Activated B cell treated with CpG ODN at 0.5 μM for 24 hours (primary cell): ENCODE data around the gene DUS1L. TPM values are rescaled to one million over a fixed set of nuclear protein-coding genes. Genes with fewer than 3 reads are reported as not detected.

Source experiments
- ATAC-seq: fragments of 200-7000 bp; cut with Tn5 transposase; one replicate; pipeline ENCODE4 v1.10.0; 2021; ENCODE audit warnings: low read depth, mild to moderate bottlenecking, moderate library complexity
- CTCF ChIA-PET: fragments of 350-600 bp; sonication (Branson Sonifier 250); formaldehyde crosslinking; loops from one replicate; lab custom pipeline; 2021; ENCODE audit warnings: antibody characterized with exemption; lab: Charles Lee
- POLR2A ChIA-PET: fragments of 350-600 bp; sonication (Branson Sonifier 250); formaldehyde crosslinking; loops from one replicate; lab custom pipeline; 2021; ENCODE audit warnings: antibody characterized with exemption; lab: Charles Lee
- DNase-seq: peaks from one replicate; pipeline ENCODE4 v3.0.0; 2022
- H3K27ac Mint-ChIP-seq: one replicate; pipeline ENCODE4 v1.8.0; 2020; ENCODE audit warnings: mixed read lengths
- H3K27me3 Mint-ChIP-seq: one replicate; pipeline ENCODE4 v1.8.0; 2021; ENCODE audit warnings: mixed read lengths
- H3K36me3 Mint-ChIP-seq: one replicate; pipeline ENCODE4 v1.8.0; 2021; ENCODE audit warnings: low read depth, mixed read lengths
- H3K4me1 Mint-ChIP-seq: one replicate; pipeline ENCODE4 v1.8.0; 2021; ENCODE audit warnings: mixed read lengths
- H3K4me3 Mint-ChIP-seq: one replicate; pipeline ENCODE4 v1.8.0; 2020; ENCODE audit warnings: mild to moderate bottlenecking, mixed read lengths
- H3K9me3 Mint-ChIP-seq: one replicate; pipeline ENCODE4 v1.8.0; 2020; ENCODE audit warnings: mixed read lengths
- CTCF ChIP-seq: fragments of 200-600 bp; IDR thresholded peaks from one replicate; pipeline ENCODE4 v1.8.0; 2022; ENCODE audit warnings: antibody characterized with exemption, mild to moderate bottlenecking
- intact Hi-C: fragments of 100-400 bp; cut with micrococcal nuclease; formaldehyde crosslinking; loops from one replicate; pipeline ENCODE4 v1.15.1; 2024
- total RNA-seq: library from RNA; stranded (reverse); gene quantifications from 2 replicates; pipeline ENCODE4 v1.2.3, GENCODE V29; 2022

The DUS1L gene
- total RNA-seq, 1 donor from 2014 or later, result 134 TPM

- TF ChIP-seq CTCF, result no peak
- Mint-ChIP-seq H3K27me3 (no peaks in the 10 kb centered on the region), H3K4me3 (no peak overlapping the region), H3K9me3 (no peaks in the 10 kb centered on the region), H3K4me1 (peaks cover 17% of the 10 kb centered on the region), H3K36me3 (peaks cover 15% of the 10 kb centered on the region), H3K27ac (no peak overlapping the region)
- DNase-seq (no peak), ATAC-seq (no peak)
- intact Hi-C loops, result no loop called here
- ChIA-PET POLR2A (no interaction called here), CTCF (no interaction called here)
Measured at GRCh38 chr17:82048571-82048971, 17.0 kb downstream of the DUS1L start.

DNA sequence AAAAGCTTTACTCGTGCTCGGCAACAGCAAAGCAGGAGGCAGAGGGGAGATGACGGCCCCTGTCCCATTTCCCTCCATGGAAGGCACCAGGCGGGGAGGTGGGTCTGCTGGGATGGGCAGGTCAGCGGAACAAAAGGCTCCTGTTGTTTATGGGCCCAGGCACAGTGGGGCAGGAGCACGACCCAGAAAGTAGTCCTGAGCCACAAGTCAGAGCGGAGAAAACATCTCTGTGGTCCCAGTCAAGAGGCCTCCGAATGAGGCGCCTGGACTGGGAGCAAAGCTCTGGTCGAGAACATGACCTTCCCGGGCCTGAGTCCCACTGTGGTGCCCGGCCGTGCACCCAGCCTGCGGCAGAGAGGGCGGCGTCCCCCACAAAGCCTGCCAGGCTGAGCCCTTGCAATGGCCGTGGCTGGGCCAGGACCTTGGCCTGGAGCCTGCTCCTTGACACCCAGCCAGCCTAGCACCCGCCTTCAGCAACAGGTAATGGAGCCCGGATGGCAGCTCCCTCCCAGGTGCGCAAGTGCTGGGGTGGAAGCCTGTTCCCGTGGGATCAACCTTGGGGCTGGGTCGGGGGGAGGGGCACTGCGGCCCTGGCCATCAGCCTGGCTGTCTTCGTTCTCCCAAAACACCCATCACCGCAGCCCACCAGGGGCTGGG is 17.6 kb downstream of the DUS1L start:
- Mint-ChIP-seq H3K27ac (no peak overlapping the region), H3K4me3 (peak overlapping the region; percentile 32)

DNA sequence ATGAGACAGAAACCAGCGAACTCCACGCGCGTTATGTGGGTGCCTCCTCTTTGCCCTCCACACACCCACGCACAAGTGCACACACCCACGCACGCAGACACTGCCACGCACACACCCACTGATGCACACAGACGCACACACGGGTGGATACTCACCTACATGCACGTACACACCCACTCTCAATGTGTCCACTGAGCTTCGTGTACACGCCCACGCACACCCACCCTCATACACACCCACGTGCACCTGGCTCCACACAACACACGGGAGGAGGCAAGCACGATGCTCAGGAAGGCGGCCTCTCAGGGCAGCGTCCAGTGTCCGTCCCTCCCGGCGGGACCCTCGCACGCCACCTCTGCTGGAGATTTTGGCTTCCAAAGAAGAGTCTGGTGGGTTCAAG is 18.2 kb downstream of the DUS1L start:
- H3K36me3 Mint-ChIP-seq, result peaks cover 14% of the 10 kb centered on the region
- peak overlapping the region; percentile 32 for H3K4me3 Mint-ChIP-seq
- ATAC-seq (no peak), DNase-seq (no peak)
- no peak for TF ChIP-seq CTCF
- H3K27ac Mint-ChIP-seq, result no peak overlapping the region
- ChIA-PET POLR2A (no interaction called here), CTCF (interaction anchor here (1.3 kb wide), 1 partner anchor 10 kb away, joined by 4 read pairs; the partner anchor contains the start of gene DCXR)
- no peaks in the 10 kb centered on the region for H3K27me3 Mint-ChIP-seq
- H3K4me1 Mint-ChIP-seq, result peaks cover 8% of the 10 kb centered on the region
- no peaks in the 10 kb centered on the region for H3K9me3 Mint-ChIP-seq
- intact Hi-C loops, result no loop called here

More for the DNA sequence above, 17.6 kb downstream of the DUS1L start:
- Mint-ChIP-seq H3K36me3 (peaks cover 14% of the 10 kb centered on the region), H3K4me1 (peaks cover 12% of the 10 kb centered on the region), H3K9me3 (no peaks in the 10 kb centered on the region), H3K27me3 (no peaks in the 10 kb centered on the region)
- no peak for TF ChIP-seq CTCF
- ChIA-PET POLR2A (no interaction called here), CTCF (interaction anchor here (1.3 kb wide), 1 partner anchor 10 kb away, joined by 4 read pairs; the partner anchor contains the start of gene DCXR)
- intact Hi-C loops, result no loop called here
- DNase-seq (no peak), ATAC-seq (no peak)

DNA sequence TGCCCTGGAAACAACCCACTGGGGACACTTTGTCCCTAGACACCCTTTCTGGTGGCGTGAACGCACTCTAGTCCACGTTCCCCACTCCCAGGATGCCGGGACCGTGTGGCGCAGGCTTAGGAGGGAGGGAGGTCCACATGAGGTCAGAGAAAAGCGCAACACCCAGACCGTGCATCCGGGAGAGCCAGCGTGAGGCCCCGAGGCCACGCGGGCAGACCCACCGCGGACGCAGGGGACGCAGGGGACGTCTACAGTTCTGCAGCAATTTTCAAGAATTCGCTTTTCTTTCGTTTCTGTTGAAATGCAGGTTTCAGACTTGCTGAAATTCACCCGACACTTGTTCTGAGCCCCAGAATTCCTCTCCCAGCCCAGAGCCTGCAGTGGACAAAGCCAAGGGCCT is 18.7 kb downstream of the DUS1L start:
- Mint-ChIP-seq H3K27ac (no peak overlapping the region), H3K36me3 (peaks cover 14% of the 10 kb centered on the region), H3K27me3 (no peaks in the 10 kb centered on the region), H3K9me3 (no peaks in the 10 kb centered on the region), H3K4me1 (peaks cover 8% of the 10 kb centered on the region), H3K4me3 (no peak overlapping the region)
- DNase-seq (no peak), ATAC-seq (no peak)
- CTCF ChIA-PET, result interaction anchor here (1.3 kb wide), 1 partner anchor 9 kb away, joined by 4 read pairs; the partner anchor contains the start of gene DCXR
- TF ChIP-seq CTCF, result no peak
- POLR2A ChIA-PET, result no interaction called here
- intact Hi-C loops, result no loop called here

DNA sequence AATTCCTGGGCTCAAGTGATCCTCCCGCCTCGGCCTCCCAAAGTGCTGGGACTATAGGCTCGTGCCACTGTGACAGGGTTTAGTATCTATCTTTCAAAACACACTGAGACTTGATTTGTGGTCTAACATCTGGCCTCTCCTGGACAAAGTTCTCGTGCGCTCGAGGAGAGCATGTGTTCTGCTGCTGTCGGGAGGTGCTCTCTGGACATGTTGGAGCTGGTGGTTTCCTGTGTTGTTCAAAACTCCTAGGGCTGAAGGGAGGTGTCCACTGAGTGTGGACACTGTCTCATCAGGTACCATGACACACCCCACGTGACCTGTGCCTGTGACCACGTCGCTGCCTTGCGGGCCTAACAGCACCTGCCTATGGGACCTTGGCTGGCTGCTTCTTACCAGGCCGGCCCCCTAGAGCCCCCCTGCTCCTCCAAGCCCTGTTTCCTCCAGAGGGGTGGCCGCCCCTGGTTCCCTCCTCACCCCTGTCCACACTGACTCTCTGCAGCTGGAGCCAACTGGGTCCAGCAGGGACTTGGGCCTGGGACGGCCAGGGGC is 19.6 kb downstream of the DUS1L start:
- Mint-ChIP-seq H3K27me3 (no peaks in the 10 kb centered on the region), H3K9me3 (no peaks in the 10 kb centered on the region), H3K4me3 (no peak overlapping the region), H3K36me3 (peaks cover 14% of the 10 kb centered on the region), H3K27ac (no peak overlapping the region), H3K4me1 (peaks cover 8% of the 10 kb centered on the region)
- DNase-seq, result no peak
- no peak for TF ChIP-seq CTCF
- ChIA-PET CTCF (no interaction called here), POLR2A (no interaction called here)
- intact Hi-C loops, result no loop called here
- ATAC-seq, result no peak
